Colon (tissue), 2 donors: ENCODE data around the gene LPAR5.

Experiments
- FAIRE-seq: peaks from 2 replicates; lab custom pipeline; 2012; peaks lifted over from hg19 to GRCh38; lab: Jason Lieb, UNC
- donor health status: control.
- donor health status: control.

LPAR5 gene

DNA sequence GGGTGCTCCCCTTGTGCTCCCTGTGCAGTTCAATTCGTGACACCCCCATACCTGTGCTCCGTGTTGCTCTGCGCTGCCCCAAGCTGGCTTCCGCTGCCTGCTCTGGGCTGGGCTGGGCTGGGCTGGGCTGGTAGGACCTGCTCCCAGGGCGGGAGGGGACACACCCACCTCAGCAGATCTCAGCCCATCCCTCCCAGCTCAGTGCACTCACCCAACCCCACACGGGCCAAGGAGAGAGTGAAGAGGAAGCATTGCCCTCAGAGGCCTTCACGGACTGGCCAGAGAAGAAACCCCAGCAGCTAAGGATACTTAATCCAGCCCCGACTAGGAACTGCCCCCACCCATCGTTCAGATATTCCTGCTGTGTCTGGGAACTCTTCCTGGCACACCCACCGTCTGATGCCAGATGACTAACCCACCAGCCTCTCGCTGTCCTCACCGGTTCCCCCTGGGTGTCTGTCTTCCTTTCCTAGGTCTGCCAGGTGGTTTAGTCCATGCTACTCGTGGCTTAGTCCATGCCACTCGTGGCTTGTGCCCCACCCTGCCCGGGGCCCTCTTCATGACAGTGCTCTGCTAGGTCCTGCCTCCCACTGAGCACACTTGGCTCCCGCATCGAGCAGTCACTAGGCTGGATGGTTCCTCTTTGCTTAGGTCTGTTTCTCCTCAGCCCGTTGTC lies at the start of gene LPAR5:
TSS of gene LPAR5 (minus strand) at position 104 of the 676 bp plus-strand sequence. CDS start 14,711 bp downstream, outside the sequence.
- no peak for FAIRE-seq

DNA sequence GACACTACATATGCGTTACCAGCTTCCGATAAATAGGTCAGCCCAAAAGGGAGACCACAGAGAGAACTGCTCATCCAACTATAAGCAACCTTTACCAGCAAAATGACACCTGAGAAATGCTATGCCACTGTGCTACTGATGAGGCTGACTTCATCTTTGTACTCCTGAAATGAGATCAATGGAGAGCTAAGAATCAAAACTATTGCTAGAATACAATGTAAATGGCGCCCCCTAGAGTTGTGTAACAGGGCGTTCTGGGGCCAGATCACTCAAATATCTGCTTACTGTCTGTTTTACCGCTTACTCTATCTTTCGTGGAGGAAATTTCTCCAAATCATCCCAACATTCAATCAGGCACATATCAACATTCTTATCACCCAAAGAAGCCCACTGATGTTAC lies 48.9 kb upstream of the LPAR5 start:
- FAIRE-seq = no peak

DNA sequence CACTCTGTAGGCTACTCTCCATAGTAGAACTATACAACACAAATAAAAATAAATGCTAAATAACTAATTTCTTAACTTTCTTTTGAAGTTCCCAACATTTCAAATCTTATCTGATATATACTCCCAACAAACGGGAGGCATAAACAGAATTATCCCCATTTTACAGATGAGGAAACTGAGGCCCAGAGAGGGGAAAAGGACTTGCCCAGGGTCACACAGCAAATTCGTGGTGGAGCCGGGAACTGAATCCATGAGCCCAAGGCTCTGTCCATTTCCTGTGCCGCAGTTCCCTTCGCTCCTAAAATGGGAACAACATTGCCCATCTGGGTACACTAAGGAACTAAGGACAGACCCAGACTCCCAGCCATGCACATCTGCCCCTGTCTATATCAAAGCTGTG lies 41.2 kb upstream of the LPAR5 start:
- no peak for FAIRE-seq

DNA sequence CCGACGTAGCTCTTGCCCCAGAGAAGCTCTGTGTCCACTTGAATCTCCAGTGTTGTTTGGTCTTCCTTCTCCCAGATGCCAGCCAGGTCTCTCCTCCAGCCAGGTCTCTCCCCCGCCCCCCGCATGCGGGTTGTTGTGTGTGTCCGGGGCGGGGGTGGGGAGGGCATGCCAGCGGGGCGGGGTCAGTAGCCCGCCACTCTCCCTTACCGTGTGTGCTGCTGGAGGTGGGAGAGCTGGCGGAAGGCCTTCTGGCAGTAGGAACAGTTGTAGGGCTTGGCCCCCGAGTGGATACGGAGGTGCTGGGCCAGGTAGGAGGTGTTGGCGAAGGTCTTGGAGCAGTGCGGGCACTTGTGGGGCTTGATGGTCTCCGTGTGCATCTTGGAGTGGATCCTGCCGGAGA lies 36.4 kb upstream of the LPAR5 start:
- FAIRE-seq = no peak

GRCh38 chr12:6667559-6668210 lies 31.9 kb upstream of the LPAR5 start:
- no peak for FAIRE-seq

DNA sequence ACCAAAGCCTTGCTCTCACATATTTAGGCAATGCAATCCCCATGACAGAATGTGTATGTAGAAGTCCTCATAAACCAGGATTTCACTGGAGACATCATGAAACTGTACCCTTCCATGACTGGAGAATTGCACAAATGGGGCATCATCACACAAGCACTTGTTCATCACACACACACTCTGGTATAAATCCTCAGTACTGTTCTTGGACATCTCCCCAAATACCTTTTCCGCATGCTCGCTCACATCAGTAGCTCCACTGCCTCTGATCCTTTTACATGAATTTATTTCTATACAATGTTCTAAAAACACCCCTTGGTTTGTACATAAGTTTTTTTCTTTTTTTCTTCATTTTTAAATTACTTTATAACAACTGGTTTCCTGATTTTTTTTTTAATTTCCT lies 30.5 kb upstream of the LPAR5 start:
- no peak for FAIRE-seq

DNA sequence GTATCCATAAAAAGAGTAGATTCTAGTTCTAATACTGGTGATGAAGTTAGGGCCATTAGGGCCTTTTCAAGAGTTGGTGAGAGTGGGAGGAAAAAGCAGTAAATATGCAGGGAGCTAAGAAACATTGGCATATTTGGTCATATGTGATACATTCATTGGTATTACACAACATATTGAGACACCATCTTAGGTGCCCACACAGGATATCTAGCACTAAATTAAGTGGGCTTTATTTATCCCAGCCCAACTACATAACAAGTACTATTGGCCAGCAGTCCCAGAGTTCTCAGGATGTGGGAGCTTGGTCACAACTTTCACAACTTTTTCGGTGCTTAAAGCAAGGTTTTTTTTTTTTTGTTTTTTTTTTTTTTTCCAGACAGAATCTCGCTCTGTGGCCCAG lies 29.1 kb upstream of the LPAR5 start:
- no peak for FAIRE-seq

DNA sequence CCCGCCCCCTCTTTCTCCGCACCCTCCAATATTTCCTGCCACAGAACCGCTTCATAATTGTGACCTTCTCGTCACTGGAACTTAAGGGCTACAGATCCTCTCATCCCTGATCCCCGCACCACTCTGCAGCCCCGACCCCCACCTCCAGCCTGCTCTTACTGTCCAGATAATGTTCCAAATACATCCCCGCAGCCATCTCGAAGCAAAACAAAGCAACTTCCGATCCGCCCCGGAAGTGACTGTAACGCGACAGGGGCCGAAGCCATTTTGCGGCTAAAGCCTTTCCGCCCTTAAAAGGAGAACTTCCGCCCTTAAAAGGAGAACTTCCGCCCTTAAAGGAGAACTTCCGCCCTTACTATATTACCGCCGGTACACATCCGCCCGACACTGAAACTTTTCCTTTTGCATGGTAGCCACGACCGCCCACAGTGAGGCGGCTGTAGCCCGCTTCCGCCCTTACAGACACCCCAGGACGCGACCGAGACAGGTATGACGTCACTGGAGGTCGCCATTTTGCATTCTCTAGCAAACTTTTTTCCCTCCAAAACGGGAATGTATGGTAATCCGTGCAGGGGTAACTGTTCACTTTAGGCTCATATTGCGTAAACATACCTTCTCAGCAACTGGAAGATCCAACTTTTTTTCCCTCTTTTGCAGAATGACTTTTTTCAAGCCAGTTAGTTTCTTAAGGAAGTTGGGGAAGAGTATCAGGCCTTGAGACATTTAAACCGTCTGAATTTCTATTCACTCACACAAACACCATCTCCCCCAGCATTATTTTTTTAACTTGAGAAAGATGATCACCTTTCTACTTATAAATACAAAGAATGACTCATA lies 27.4 kb upstream of the LPAR5 start, which contains the start of gene ING4:
TSS of gene ING4 (minus strand) at position 214 of the 837 bp plus-strand sequence. CDS start at position 196, 18 bp downstream.
- peak; percentile 92 for FAIRE-seq

- no peak for FAIRE-seq
Measured at GRCh38 chr12:6662602-6662905, 26.8 kb upstream of the LPAR5 start.

GRCh38 chr12:6653987-6654386 lies 18.2 kb upstream of the LPAR5 start:
- FAIRE-seq = no peak

DNA sequence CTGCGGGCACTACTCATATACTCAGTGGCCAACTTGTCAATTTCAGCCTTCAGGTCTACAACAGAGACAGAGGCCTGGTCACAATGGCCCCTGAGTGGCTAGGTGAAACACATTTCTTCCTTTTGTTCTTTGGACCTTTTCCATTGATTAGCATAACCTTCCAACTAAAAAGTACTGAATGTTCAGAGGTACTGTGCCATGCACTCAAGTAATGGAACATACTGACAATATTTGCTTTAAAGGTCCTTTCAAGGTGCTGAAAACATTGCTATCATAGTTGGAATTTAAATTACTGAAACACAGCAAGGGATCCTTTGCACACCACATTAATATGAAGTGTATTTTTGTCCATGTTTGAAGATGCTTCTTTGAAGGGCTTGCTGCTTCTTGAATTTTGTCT lies 17.6 kb upstream of the LPAR5 start:
- FAIRE-seq = no peak

GRCh38 chr12:6652391-6652790 lies 16.6 kb upstream of the LPAR5 start:
- FAIRE-seq = no peak

DNA sequence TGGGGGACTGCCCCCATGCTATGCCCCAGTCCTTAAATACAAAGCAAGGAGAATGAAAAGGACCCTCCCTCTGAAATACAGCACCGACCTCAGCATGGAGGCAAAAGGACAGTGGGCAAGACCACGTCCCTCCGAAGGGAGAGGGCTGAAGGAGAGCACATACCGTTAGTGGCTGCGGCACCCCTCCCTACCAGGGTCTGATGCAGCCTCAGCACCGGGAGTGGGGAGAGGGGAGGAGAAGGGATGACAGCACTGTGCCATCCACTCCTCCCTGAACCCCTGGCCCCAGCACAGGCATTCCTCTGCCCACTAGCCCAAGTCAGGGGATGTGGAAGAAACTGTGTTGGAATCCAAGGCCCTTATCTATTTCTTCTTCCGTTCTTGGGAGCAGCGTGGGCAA lies 15.1 kb upstream of the LPAR5 start:
- FAIRE-seq = no peak

DNA sequence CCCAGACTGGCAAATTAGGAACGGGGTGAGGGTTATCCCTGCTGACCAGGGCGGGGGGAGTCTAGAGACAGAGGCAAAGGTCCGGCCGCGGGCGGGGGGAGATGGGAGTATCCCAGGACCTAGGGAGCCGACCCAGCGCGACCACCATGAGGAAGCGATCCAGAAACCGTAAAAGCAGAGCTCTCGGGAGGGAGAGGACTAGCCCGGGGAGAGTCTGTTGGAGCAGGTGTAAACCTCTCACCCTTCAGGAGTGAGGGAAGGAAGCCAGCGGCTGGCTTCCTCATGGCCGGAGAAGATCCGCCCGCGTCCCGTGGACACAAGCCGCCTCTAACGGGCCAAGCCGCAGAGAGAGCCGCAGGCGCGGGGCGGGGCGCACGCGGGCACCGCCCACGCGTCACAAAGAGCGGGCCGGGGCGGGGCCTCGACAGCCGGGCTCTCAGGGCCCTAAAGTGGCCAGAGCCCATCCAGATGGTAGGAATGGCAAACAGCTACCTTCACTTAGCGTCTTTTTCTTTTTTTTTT lies 11.4 kb upstream of the LPAR5 start, which contains the start of gene ACRBP:
TSS of gene ACRBP (minus strand) at position 350 of the 522 bp plus-strand sequence. CDS start at position 284, 66 bp downstream.
- no peak for FAIRE-seq

GRCh38 chr12:6646276-6647082 lies 10.7 kb upstream of the LPAR5 start:
- FAIRE-seq = no peak

- no peak for FAIRE-seq
Measured at GRCh38 chr12:6644903-6645302, 9.1 kb upstream of the LPAR5 start.

DNA sequence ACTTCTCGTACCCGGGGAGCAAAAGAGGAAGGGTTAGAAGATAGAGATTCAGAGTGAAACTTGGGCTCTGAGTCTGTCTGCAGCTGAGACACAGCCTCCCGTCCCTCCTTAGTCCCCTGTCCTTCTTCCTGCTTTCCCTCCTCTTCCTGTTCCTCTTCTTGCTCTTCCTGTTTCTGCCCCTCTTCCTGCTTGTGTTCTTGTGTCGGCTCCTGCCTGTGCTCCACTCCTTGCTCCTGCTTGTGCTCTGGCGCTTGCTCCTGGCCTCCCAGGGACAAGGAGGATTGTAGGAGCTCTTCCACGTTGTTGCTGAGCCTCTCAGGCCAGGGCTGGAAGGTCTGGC lies 8.5 kb upstream of the LPAR5 start:
- no peak for FAIRE-seq

DNA sequence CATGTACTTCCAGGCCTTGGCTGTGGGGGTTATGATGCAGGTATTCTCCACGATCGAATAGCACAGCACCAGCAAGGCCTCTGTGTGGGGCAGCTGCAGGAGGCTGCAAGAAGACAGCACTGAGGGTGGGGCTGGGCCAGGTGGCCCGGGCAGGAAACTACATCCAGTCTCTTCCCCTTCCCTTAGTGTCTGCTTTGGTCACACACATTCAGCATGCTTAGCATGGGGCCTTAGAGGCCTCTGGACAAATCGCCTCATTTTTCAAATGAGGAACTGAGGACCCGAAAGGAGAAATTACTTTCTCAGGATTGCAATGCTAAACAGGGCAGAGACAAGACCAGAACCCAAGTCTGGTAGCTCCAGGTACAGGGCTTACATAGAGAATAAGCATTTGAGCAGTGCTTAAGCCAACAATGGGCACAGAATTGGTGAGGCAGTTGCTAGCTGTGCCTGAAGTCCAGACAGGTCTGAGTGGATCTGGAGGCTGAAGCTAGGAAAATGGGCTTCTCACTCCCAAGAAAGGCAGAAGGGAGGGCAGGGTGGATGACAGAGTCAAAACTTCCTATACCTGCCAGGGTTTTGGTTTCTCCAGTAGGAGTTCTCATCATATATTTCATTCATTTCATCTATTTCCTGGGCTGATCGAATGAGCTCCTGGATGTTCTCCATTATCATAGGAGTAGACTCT lies 8.0 kb upstream of the LPAR5 start:
- FAIRE-seq = no peak

DNA sequence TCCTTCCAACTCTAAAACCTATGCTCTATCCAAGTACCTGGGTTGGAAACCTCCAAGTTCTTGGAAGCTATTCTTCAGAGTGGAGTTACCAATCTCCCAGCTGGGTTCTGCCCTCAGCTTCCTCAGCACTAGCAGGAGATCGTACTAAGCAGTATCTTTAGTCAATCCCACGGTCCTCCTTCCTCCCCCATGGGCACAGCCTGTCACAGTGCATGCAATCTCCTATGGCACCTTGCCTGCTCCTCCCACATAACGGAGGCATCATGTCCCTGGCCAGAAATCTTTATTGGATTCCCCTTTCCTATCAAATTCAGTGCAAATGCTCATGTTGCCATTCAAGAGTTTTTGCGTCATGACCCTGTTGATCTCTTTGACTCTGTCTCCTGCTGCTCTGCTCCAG lies 5.4 kb upstream of the LPAR5 start:
- no peak for FAIRE-seq

GRCh38 chr12:6640497-6640896 lies 4.7 kb upstream of the LPAR5 start:
- FAIRE-seq = no peak

DNA sequence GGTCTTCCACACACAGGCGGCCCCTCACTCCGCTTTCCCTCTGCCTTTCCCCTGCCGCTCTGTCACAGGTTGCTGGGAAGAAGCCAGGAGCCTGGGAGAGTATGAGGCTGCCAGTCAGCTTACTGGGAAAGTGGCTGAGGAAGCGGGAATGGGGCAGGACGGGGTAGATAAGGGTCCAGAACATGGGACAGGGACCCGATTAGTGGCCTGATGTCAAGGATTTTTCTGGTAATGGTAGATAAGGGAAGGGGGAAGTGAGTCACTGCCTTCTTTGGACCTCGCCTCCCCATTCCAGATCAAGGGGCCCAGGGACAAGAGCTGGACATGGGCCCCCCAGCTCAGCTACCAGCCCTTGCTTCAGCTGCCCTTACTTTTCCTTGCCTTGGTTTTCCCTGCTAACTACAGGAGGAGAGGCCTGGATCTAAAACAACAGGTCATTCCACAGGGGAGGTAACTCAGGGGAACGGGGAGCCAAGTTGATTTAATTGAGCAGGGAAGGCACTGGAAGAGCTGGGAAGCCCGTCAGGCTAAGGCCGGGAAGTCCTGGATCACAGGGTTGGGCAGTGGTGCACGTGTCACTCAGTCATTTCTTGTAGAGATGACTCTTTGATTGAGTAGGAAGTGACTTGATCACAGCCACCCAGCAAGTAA lies 3.5 kb upstream of the LPAR5 start:
- FAIRE-seq = no peak
